Body of pancreas (tissue), 4 donors: ENCODE data around the gene PARP4.

Experiments
- CTCF ChIP-seq, 7 experiments: fragments of 450-650 bp in 4 of 7; fragments of 200-600 bp in 3 of 7; sonication (generic) in 3 of 7; IDR thresholded peaks; one replicate each; pipeline ENCODE4 v1.5.1; 2016 to 2019; ENCODE audit warnings: antibody characterized with exemption in 7 of 7
- POLR2A ChIP-seq, 3 donors: fragments of 450-650 bp; IDR thresholded peaks; one replicate each; pipeline ENCODE4 v1.6.1; 2016; ENCODE audit warnings: antibody characterized with exemption in 3 of 3, mild to moderate bottlenecking in 2 of 3

GRCh38 chr13:24493356-24493755 is 19.2 kb downstream of the PARP4 start:
- TF ChIP-seq POLR2A (IDR thresholded peaks at IDR 0.05) (no peak), CTCF (IDR thresholded peaks at IDR 0.05) (no peak)
